Left lung (tissue), 10 donors: Measurements from ENCODE around the gene SLC41A1. TPM values are rescaled to one million over a fixed set of nuclear protein-coding genes. Genes with fewer than 3 reads are reported as not detected.

Experiments
- ATAC-seq: fragments of 200-7000 bp; cut with Tn5 transposase; one replicate; pipeline ENCODE4 v1.9.1; 2020; ENCODE audit warnings: moderate library complexity
- DNase-seq, 4 donors: peaks; one replicate each; pipeline ENCODE4 v3.0.0-alpha.2; 2013 to 2020
- H3K27ac ChIP-seq, 2 donors: fragments of 200-600 bp; sonication (generic) in 1 of 2; one replicate each; pipeline versions ENCODE4 v1.5.0 to v1.8.0; 2020 to 2021
- H3K27me3 ChIP-seq, 2 donors: fragments of 200-600 bp; sonication (generic) in 1 of 2; one replicate each; pipeline versions ENCODE4 v1.5.0 to v1.8.0; 2020 to 2021
- H3K36me3 ChIP-seq, 2 donors: fragments of 200-600 bp; sonication (generic) in 1 of 2; one replicate each; pipeline versions ENCODE4 v1.5.0 to v1.8.0; 2020 to 2021
- H3K4me1 ChIP-seq, 2 donors: fragments of 200-600 bp; one replicate each; pipeline ENCODE4 v1.8.0; 2021
- H3K4me3 ChIP-seq, 2 donors: fragments of 200-600 bp; sonication (generic) in 1 of 2; one replicate each; pipeline versions ENCODE4 v1.5.0 to v1.8.0; 2020 to 2021; ENCODE audit warnings: mild to moderate bottlenecking in 1 of 2
- H3K9me3 ChIP-seq, 2 donors: fragments of 200-600 bp; sonication (generic) in 1 of 2; one replicate each; pipeline versions ENCODE4 v1.5.0 to v1.8.0; 2020 to 2021
- CTCF ChIP-seq, 2 donors: fragments of 200-600 bp; sonication (generic) in 1 of 2; IDR thresholded peaks; one replicate each; pipeline versions ENCODE4 v1.5.0 to v1.8.0; 2021; ENCODE audit warnings: antibody characterized with exemption in 2 of 2
- intact Hi-C, 2 donors: fragments of 100-400 bp; cut with DNase I; formaldehyde crosslinking; loops; one replicate each; pipeline versions ENCODE4 v1.11.2 to v1.14.2; 2022
- polyA plus RNA-seq, 6 donors: library from polyadenylated mRNA; unstranded; fragments of 120-200 nt; gene quantifications; one replicate each; pipeline ENCODE4 v1.2.1, GENCODE V29; 2013; ENCODE audit not compliant: insufficient read length in 6 of 6
- total RNA-seq, 2 donors: library from RNA; stranded (reverse); fragmentation: NEBNext Ultra II Directional; extraction: Animal tissue kit (Norgen Biotek cat#: 25700); gene quantifications; one replicate each; pipeline ENCODE4 v1.2.1, GENCODE V29; 2021
- donor health status: DM: no; HTN: yes; CAD: no.
- donor health status: DM: no; HTN: no; CAD: no.

SLC41A1 gene
- total and polyA plus RNA-seq, 8 donors = 29.4 to 46.8 (median 40.1) TPM

GRCh38 chr1:205804605-205805004, 8.4 kb downstream of the SLC41A1 start:
- Histone ChIP-seq H3K4me3 (no peak overlapping the region), H3K9me3 (no peaks in the 10 kb centered on the region), H3K27ac (no peak overlapping the region), H3K27me3 (no peaks in the 10 kb centered on the region), H3K36me3 (peaks cover 0 to 8% of the 10 kb centered on the region in 2 donors), H3K4me1 (peaks cover 2 to 25% of the 10 kb centered on the region in 2 donors)
- ATAC-seq (no peak), DNase-seq (no peak)
- intact Hi-C loops = no loop called here
- TF ChIP-seq CTCF (IDR thresholded peaks at IDR 0.05) = no peak

GRCh38 chr1:205803986-205804385, 9.0 kb downstream of the SLC41A1 start:
- DNase-seq = no peak
- no peaks in the 10 kb centered on the region for H3K9me3 ChIP-seq
- H3K27ac ChIP-seq = no peak overlapping the region
- no peak overlapping the region for H3K4me3 ChIP-seq
- H3K36me3 ChIP-seq = peaks cover 0 to 14% of the 10 kb centered on the region in 2 donors
- no peak for ATAC-seq
- intact Hi-C loops = no loop called here
- no peak for TF ChIP-seq CTCF (IDR thresholded peaks at IDR 0.05)
- peaks cover 0 to 19% of the 10 kb centered on the region in 2 donors for H3K4me1 ChIP-seq
- H3K27me3 ChIP-seq = no peaks in the 10 kb centered on the region

- Histone ChIP-seq H3K27me3 (no peaks in the 10 kb centered on the region), H3K4me1 (peaks cover 0 to 14% of the 10 kb centered on the region in 2 donors), H3K9me3 (no peaks in the 10 kb centered on the region), H3K27ac (no peak overlapping the region), H3K4me3 (no peak overlapping the region), H3K36me3 (peaks cover 0 to 30% of the 10 kb centered on the region in 2 donors)
- no peak for ATAC-seq
- DNase-seq = no peak
- intact Hi-C loops = no loop called here
- TF ChIP-seq CTCF (IDR thresholded peaks at IDR 0.05) = no peak
Observed at GRCh38 chr1:205802060-205802459, 10.9 kb downstream of the SLC41A1 start.

DNA sequence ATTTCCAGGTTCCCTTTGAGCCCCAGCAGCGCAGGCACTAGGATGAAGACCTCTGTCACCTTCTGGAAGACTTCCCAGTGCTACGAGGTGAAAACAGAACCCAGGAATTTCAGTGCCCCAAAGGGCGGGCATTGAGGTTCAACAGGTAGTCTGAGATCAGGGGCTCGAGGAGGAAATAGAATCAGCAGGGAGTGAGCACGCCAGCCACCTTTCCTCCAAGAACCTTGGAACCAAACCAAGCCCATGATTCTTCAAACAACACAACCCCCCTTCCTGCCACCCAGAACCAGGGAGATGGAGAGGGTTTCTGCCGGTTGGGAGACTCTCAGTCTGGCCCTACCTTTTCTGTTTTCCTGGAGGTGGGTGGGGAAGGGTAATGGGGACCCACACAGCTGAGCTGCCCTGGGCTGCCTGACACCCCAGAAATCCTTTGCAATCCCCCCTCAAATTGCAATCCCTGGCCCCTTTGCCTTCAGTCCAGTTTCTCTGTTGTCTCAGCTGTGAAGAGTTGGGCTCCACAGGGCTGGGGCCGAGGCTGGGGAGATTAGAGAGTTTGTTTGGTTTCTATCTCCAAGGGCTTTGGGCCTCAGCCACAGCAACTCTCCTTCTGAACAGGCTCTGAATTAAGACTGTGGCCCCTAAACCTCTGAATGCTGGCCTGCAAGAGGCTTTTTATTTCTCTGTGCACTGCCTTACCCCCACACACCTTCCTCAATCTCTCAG, 11.9 kb downstream of the SLC41A1 start:
- peak; percentile 67 for ATAC-seq
- intact Hi-C loops = no loop called here

More for the DNA sequence above, 11.9 kb downstream of the SLC41A1 start:
- H3K4me1 ChIP-seq = peaks cover 0 to 7% of the 10 kb centered on the region in 2 donors
- peak overlapping the region; percentile 29 to 33 for H3K27ac ChIP-seq
- peak in 1 of 4 donors; percentile 69 for DNase-seq
- H3K36me3 ChIP-seq = peaks cover 0 to 40% of the 10 kb centered on the region in 2 donors
- H3K4me3 ChIP-seq = no peak overlapping the region
- TF ChIP-seq CTCF (IDR thresholded peaks at IDR 0.05) = no peak
- H3K27me3 ChIP-seq = no peaks in the 10 kb centered on the region
- no peaks in the 10 kb centered on the region for H3K9me3 ChIP-seq
